Activated CD4-positive, alpha-beta T cell treated with anti-CD3 and anti-CD28 coated beads, Interleukin-2, amount 50 U/mL, for 4 hours (primary cell): ENCODE data around the gene PDCD1LG2.

Experiments used
- DNase-seq, 2 experiments: peaks; one replicate each; pipeline ENCODE4 v3.0.0-alpha.2; 2020

The PDCD1LG2 gene

DNA sequence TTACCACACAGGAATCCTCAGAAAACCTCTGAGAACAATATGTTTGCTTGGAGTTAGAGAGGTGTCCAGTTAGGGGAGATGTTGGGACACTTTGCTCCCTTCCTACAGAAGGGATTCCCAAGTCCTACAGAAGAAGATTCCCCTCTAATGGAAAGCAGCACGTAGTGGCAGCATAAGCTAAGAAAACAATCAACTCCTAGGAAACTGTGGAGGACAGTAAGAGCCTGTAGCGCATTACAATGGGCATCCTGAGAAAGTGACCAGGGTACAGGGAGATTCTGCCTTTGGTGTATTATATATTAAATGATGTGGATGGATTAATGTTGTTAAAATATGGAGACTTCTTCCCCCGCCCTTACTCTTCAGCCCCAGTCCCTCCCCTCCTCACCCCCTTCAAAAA lies 104.7 kb downstream of the PDCD1LG2 start:
- DNase-seq = no peak

DNA sequence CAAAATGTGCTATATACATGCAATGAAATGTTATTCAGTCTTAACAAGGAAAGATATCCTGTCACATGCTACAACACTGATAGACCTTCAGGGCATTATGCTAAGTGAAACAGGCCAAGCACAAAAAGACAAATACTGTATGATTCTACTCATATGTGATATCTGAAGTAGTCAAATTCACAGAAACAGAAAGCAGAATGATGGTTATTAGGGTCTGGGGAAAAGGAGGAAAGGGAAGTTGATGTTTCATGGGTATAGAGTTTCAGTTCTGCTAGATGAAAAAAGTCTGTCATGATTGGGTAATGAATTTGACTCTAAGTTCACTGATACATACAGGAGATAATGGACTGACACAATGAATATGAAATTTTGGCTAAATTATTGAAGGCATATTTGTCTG lies 107.4 kb downstream of the PDCD1LG2 start:
- no peak for DNase-seq

DNA sequence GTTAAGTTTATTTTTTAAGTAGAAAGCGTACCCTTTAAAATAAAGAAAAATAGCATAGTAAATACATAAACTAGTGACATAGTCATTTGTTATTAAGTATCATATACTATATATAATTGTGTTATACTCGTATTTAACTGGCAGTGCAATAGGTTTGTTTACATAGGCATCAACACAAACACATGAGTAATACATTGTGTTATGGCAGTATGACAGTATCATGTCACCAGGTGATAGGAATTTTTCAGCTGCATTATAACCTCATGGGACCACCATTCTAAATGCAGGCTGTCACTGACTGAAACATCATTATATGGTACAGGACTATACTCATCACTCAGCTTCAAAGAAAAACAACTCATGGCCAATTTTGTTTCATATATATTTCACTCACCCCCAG lies 110.2 kb downstream of the PDCD1LG2 start:
- no peak for DNase-seq
